HepG2 (cell line): Measurements from ENCODE around the gene PTGR2. TPM values are rescaled to one million over a fixed set of nuclear protein-coding genes. Genes with fewer than 3 reads are reported as not detected.

ENCODE experiments used
- ATAC-seq: fragments of 200-7000 bp; cut with Tn5 transposase; 3 replicates; pipeline ENCODE4 v1.9.1; 2020; ENCODE audit warnings: mild to moderate bottlenecking, moderate library complexity
- BruUV-seq: library from RNA; stranded (reverse); fragments of 400-500 nt; replicated peaks from 2 replicates; lab custom pipeline; 2021; lab: Mats Ljungman, UMichigan
- CTCF ChIA-PET: fragments of 300-600 bp; formaldehyde crosslinking; extraction: SDS; loops from one replicate; lab custom pipeline; 2021; ENCODE audit warnings: low total read pairs, inconsistent platforms, low intra/inter-chr PET ratio; lab: Yijun Ruan, JAX
- POLR2A ChIA-PET: fragments of 350-600 bp; sonication (Branson Sonifier 250); formaldehyde crosslinking; loops from one replicate; lab custom pipeline; 2020; ENCODE audit warnings: antibody characterized with exemption, inconsistent platforms; lab: Yijun Ruan, JAX
- DNase-seq: peaks from one replicate; pipeline ENCODE4 v3.0.0-alpha.2; 2015; ENCODE audit warnings: low spot score
- FAIRE-seq: peaks from 3 replicates; lab custom pipeline; 2011; peaks lifted over from hg19 to GRCh38; lab: Jason Lieb, UNC
- H2AFZ ChIP-seq: one replicate; pipeline ENCODE4 v1.6.1; 2011; ENCODE audit warnings: low read length, inconsistent platforms
- H3K27ac ChIP-seq: fragments of 300-600 bp; 3 replicates; pipeline ENCODE4 v1.8.0; 2011; ENCODE audit warnings: mixed run types, mild to moderate bottlenecking, mixed read lengths, low read length, inconsistent platforms; ENCODE audit not compliant: insufficient read depth; ENCODE audit errors: extremely low read length
- H3K27me3 ChIP-seq, 2 experiments: fragments of 200-600 bp in 1 of 2; 2 replicates in 1 of 2; 3 replicates in 1 of 2; pipeline versions ENCODE4 v1.6.0 to v1.8.0; 2011; ENCODE audit warnings: low read length in 2 of 2, mild to moderate bottlenecking in 2 of 2, moderate library complexity in 2 of 2, inconsistent platforms in 1 of 2; ENCODE audit not compliant: insufficient read depth in 2 of 2, control insufficient read depth in 1 of 2
- H3K36me3 ChIP-seq, 2 experiments: fragments of 200-600 bp in 1 of 2; replicated peaks in 1 of 2; 2 replicates in 1 of 2; 3 replicates in 1 of 2; pipeline versions ENCODE4 v1.5.1 to v1.8.0; 2011; ENCODE audit warnings: low read length in 2 of 2, inconsistent platforms in 1 of 2; ENCODE audit not compliant: insufficient read depth in 2 of 2, control insufficient read depth in 1 of 2
- H3K4me1 ChIP-seq: 2 replicates; pipeline ENCODE4 v1.5.1; 2012; ENCODE audit warnings: low read length, inconsistent platforms; ENCODE audit not compliant: insufficient read depth
- H3K4me2 ChIP-seq: 2 replicates; pipeline ENCODE4 v1.6.0; 2011; ENCODE audit warnings: low read depth, low read length, inconsistent platforms
- H3K4me3 ChIP-seq, 3 experiments: fragments of 200-600 bp in 1 of 3; sonication (generic), shearing (Covaris generic) in 1 of 3; replicated peaks in 1 of 3; 2 replicates each; pipeline ENCODE4 v1.5.1; 2011 to 2016; ENCODE audit warnings: low read length in 3 of 3, inconsistent platforms in 2 of 3, low read depth in 2 of 3, mild to moderate bottlenecking in 2 of 3, control low read depth in 1 of 3, mixed read lengths in 1 of 3; ENCODE audit not compliant: insufficient read depth in 1 of 3
- H3K79me2 ChIP-seq: one replicate; pipeline ENCODE4 v1.6.1; 2011; ENCODE audit warnings: low read length, inconsistent platforms; ENCODE audit not compliant: insufficient read depth
- H3K9ac ChIP-seq: 2 replicates; pipeline ENCODE4 v1.6.0; 2011; ENCODE audit warnings: mild to moderate bottlenecking, low read depth, low read length, inconsistent platforms; ENCODE audit not compliant: insufficient read depth
- H3K9me3 ChIP-seq: 2 replicates; pipeline ENCODE4 v1.5.1; 2012; ENCODE audit warnings: mild to moderate bottlenecking, low read length
- H4K20me1 ChIP-seq: 2 replicates; pipeline ENCODE4 v1.6.0; 2011; ENCODE audit warnings: inconsistent platforms, mild to moderate bottlenecking, low read length, moderate library complexity; ENCODE audit not compliant: insufficient read depth
- ELF3 ChIP-seq: IDR thresholded peaks from 2 replicates; pipeline ENCODE4 v1.6.1; 2016; ENCODE audit warnings: missing genetic modification reagents, missing compliant biosample characterization
- FOSL2 ChIP-seq: sonication (generic); formaldehyde crosslinking; IDR thresholded peaks from 2 replicates; pipeline ENCODE4 v1.4.0; 2020; ENCODE audit warnings: missing genetic modification reagents
- GFI1 ChIP-seq: sonication (generic); formaldehyde crosslinking; IDR thresholded peaks from 2 replicates; pipeline ENCODE4 v1.5.0; 2020; ENCODE audit warnings: missing genetic modification reagents, mild to moderate bottlenecking, borderline replicate concordance
- HNF4A ChIP-seq: sonication (generic); formaldehyde crosslinking; IDR thresholded peaks from 2 replicates; pipeline ENCODE4 v1.4.0; 2020; ENCODE audit warnings: missing genetic modification reagents
- KDM5B ChIP-seq: sonication (generic); formaldehyde crosslinking; IDR thresholded peaks from 2 replicates; pipeline ENCODE4 v1.4.0; 2020; ENCODE audit warnings: missing genetic modification reagents, mild to moderate bottlenecking, borderline replicate concordance
- RXRB ChIP-seq: IDR thresholded peaks from 2 replicates; pipeline ENCODE4 v1.6.1; 2016; ENCODE audit warnings: borderline replicate concordance, missing genetic modification reagents, missing compliant biosample characterization
- SAP130 ChIP-seq: IDR thresholded peaks from 2 replicates; pipeline ENCODE4 v1.6.1; 2016; ENCODE audit warnings: low read depth
- SKI ChIP-seq: fragments of 450-650 bp; IDR thresholded peaks from one replicate; pipeline ENCODE4 v1.6.1; 2018; ENCODE audit warnings: mild to moderate bottlenecking; ENCODE audit not compliant: partially characterized antibody
- ZNF460 ChIP-seq: sonication (generic); formaldehyde crosslinking; IDR thresholded peaks from 2 replicates; pipeline ENCODE4 v1.5.1; 2020; ENCODE audit warnings: missing genetic modification reagents, mild to moderate bottlenecking, borderline replicate concordance
- ZNF772 ChIP-seq: sonication (generic); formaldehyde crosslinking; IDR thresholded peaks from 2 replicates; pipeline ENCODE4 v1.5.0; 2020; ENCODE audit warnings: mild to moderate bottlenecking, missing genetic modification reagents
- ZNF777 ChIP-seq: sonication (generic); formaldehyde crosslinking; IDR thresholded peaks from 2 replicates; pipeline ENCODE4 v1.4.0; 2020; ENCODE audit warnings: missing genetic modification reagents
- WGBS: methylation state at CpG from one replicate; pipeline ENCODE4 v1.1.6; 2017; ENCODE audit warnings: low lambda C conversion rate; 5-methylcytosine and 5-hydroxymethylcytosine counted together
- in situ Hi-C: cut with HindIII; loops from 2 replicates; pipeline ENCODE4 v1.10.0; 2017; ENCODE audit warnings: low pct_unique_long_range_greater_than_20kb; ENCODE audit not compliant: extremely low pct_ligation_motif_present
- intact Hi-C: fragments of 100-400 bp; cut with micrococcal nuclease; formaldehyde crosslinking; loops from one replicate; pipeline ENCODE4 v1.10.0; 2022; ENCODE audit not compliant: unreplicated experiment
- polyA plus RNA-seq, 8 experiments: library from polyadenylated mRNA; depleted of rRNA in 3 of 8; stranded (reverse) in 7 of 8; unstranded in 1 of 8; fragments of >200 nt; fragmentation: Illumina TruSeq in 4 of 8; extraction: Trizol in 4 of 8; gene quantifications; 2 replicates each; pipeline versions ENCODE4 v1.2.1 to v1.2.3, GENCODE V29; 2011 to 2016; ENCODE audit warnings: low read depth in 4 of 8, missing spikeins in 1 of 8, mixed read lengths in 1 of 8; ENCODE audit not compliant: insufficient read depth in 1 of 8
- total RNA-seq, 5 experiments: library from RNA; depleted of rRNA; stranded (reverse); fragments of >200 nt; fragmentation: Illumina TruSeq; extraction: Trizol; gene quantifications; 2 replicates each; pipeline ENCODE4 v1.2.3, GENCODE V29; 2016; ENCODE audit warnings: low read depth in 1 of 5
- TF ChIP-seq, protein P1 (sequence below): sonication (generic); formaldehyde crosslinking; IDR thresholded peaks from 2 replicates; pipeline ENCODE4 v1.5.1; 2020; ENCODE audit warnings: mild to moderate bottlenecking, moderate library complexity, missing genetic modification reagents
- TF ChIP-seq, protein P2 (sequence below): sonication (generic); formaldehyde crosslinking; IDR thresholded peaks from 2 replicates; pipeline ENCODE4 v1.5.0; 2020; ENCODE audit warnings: mild to moderate bottlenecking, missing genetic modification reagents, moderate library complexity
- TF ChIP-seq, protein P3 (sequence below): sonication (generic); formaldehyde crosslinking; IDR thresholded peaks from 2 replicates; pipeline ENCODE4 v1.8.0; 2022; ENCODE audit warnings: mild to moderate bottlenecking, missing genetic modification reagents

Gene PTGR2
- total and polyA plus RNA-seq, 2 of the 13 experiments (the other 11 are each of a cell fraction or from before 2014, with no cell fraction given): 3.0 to 4.3 TPM

DNA sequence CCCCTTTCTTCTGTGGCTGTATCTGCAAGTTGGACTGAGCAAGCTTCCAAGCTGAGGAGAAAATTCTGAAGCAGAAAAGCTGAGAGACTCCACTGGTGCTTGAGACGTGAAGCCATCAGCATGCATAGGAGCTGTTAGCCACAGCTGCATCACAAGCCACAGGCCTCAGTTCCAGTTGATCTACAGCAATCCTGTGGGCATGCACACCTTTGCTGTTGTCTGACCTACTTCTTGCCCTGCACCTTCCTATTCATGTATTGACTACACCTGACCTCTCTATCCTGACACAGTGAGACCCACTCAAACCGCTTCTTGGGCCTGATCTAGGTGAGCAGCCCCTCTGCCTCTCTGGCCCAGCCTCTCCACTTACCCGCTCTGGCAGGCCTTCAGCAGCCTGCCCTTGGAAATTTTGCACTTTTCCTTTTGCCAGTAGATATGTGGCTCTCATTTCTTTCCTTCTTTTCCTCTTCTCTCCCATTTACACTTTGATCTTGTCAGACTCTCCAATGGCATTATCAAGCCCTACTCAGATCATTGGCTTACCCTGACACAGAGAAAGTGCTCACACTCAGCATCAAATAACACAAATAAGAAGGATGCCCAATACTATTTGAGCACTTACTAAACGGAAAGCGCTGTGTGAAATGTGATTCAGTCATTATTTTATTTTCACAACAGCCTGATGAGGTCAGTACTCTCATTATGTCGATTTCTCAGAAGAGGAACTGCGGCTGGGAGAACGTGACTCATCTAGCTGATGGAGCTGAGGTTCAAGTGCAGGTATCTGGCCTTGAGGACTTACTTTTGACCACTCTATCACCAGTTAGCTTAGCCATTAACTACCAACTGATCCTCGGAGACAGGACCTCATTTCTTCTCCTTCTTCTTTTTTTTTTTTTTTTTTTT is 21.9 kb upstream of the PTGR2 start (continued):
- 0 out of 2 replicates have a peak, but pooled peaks have one; percentile 25 for TF ChIP-seq ZNF772 (CRISPR knock-in tag)
- TF ChIP-seq SAP130 (CRISPR knock-in tag): peak; percentile 38; the same call in 1 of the 2 replicates
- TF ChIP-seq ELF3 (CRISPR knock-in tag): peak; percentile 36; the same call in 1 of the 2 replicates
- peak; percentile 15 for TF ChIP-seq SKI
- TF ChIP-seq FOSL2 (CRISPR knock-in tag): peak; percentile 91

DNA sequence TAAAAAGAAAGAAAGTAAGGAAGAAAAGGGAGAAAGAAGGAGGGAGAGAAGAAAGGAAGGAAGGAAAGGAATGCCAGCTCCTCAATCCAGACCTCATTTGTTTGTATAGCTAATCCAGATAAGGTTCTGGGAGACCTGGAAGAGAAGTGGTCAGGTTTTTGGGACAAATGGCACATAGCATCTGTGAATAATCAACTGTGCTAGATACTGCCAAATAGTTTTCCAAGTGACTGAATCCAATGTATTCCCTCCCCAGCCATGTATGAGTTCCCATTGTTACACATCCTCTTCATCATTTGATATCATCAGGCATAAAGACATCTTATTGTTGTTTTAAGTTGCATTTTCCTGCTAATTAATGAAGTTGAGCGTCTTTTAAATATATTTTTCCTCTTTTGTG is 18.6 kb upstream of the PTGR2 start:
- no peak for TF ChIP-seq ZNF777 (CRISPR knock-in tag)
- TF ChIP-seq GFI1: no peak
- TF ChIP-seq RXRB (CRISPR knock-in tag): no peak
- no peak for TF ChIP-seq KDM5B (CRISPR knock-in tag)
- no peak for TF ChIP-seq ZNF460 (CRISPR knock-in tag)
- TF ChIP-seq, protein P1, sequence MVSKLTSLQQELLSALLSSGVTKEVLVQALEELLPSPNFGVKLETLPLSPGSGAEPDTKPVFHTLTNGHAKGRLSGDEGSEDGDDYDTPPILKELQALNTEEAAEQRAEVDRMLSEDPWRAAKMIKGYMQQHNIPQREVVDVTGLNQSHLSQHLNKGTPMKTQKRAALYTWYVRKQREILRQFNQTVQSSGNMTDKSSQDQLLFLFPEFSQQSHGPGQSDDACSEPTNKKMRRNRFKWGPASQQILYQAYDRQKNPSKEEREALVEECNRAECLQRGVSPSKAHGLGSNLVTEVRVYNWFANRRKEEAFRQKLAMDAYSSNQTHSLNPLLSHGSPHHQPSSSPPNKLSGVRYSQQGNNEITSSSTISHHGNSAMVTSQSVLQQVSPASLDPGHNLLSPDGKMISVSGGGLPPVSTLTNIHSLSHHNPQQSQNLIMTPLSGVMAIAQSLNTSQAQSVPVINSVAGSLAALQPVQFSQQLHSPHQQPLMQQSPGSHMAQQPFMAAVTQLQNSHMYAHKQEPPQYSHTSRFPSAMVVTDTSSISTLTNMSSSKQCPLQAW (CRISPR knock-in tag): no peak
- no peak for TF ChIP-seq HNF4A (CRISPR knock-in tag)
- TF ChIP-seq, protein P2, sequence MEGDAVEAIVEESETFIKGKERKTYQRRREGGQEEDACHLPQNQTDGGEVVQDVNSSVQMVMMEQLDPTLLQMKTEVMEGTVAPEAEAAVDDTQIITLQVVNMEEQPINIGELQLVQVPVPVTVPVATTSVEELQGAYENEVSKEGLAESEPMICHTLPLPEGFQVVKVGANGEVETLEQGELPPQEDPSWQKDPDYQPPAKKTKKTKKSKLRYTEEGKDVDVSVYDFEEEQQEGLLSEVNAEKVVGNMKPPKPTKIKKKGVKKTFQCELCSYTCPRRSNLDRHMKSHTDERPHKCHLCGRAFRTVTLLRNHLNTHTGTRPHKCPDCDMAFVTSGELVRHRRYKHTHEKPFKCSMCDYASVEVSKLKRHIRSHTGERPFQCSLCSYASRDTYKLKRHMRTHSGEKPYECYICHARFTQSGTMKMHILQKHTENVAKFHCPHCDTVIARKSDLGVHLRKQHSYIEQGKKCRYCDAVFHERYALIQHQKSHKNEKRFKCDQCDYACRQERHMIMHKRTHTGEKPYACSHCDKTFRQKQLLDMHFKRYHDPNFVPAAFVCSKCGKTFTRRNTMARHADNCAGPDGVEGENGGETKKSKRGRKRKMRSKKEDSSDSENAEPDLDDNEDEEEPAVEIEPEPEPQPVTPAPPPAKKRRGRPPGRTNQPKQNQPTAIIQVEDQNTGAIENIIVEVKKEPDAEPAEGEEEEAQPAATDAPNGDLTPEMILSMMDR (CRISPR knock-in tag): no peak
- TF ChIP-seq, protein P3, sequence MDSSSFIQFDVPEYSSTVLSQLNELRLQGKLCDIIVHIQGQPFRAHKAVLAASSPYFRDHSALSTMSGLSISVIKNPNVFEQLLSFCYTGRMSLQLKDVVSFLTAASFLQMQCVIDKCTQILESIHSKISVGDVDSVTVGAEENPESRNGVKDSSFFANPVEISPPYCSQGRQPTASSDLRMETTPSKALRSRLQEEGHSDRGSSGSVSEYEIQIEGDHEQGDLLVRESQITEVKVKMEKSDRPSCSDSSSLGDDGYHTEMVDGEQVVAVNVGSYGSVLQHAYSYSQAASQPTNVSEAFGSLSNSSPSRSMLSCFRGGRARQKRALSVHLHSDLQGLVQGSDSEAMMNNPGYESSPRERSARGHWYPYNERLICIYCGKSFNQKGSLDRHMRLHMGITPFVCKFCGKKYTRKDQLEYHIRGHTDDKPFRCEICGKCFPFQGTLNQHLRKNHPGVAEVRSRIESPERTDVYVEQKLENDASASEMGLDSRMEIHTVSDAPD (CRISPR knock-in tag): no peak
- WGBS: 65% methylated on average over 1 of the region's 1 CpG
- Histone ChIP-seq H3K36me3 (no peaks in the 10 kb centered on the region), H3K79me2 (no peaks in the 10 kb centered on the region), H4K20me1 (no peaks in the 10 kb centered on the region), H3K27ac (no peak overlapping the region), H3K27me3 (peaks cover 0 to 2% of the 10 kb centered on the region in 2 experiments; a peak in 2 of 5 replicates), H3K9ac (no peak overlapping the region), H3K4me2 (peak overlapping the region; percentile 72; the same call in 1 of the 2 replicates), H3K4me1 (peaks cover 62% of the 10 kb centered on the region), H3K9me3 (no peaks in the 10 kb centered on the region), H3K4me3 (no peak overlapping the region), H2AFZ (no peak overlapping the region)
- ChIA-PET POLR2A (interaction anchor here (10.7 kb wide), 1 partner anchor 18 kb away, joined by 105 read pairs; the partner anchor contains the start of gene PTGR2), CTCF (no interaction called here)
- FAIRE-seq: no peak
- intact Hi-C loops: no loop called here
- DNase-seq: no peak
- ATAC-seq: no peak
- BruUV-seq: no TSS peak
- in situ Hi-C loops: no loop called here
